Measurements from ENCODE around the gene HS3ST4. TPM values are rescaled to one million over a fixed set of nuclear protein-coding genes. Genes with fewer than 3 reads are reported as not detected.

The HS3ST4 gene
- total RNA-seq, 1 experiment from 2014 or later = not detected

GRCh38 chr16:25832291-25832690 is 140.5 kb downstream of the HS3ST4 start:
- H3K36me3 ChIP-seq (ENCODE audit: control insufficient read depth in 1 of 2, insufficient read depth in 2 of 2, low read length in 2 of 2) = no peaks in the 10 kb centered on the region
- H3K27ac ChIP-seq (ENCODE audit: low read depth, low read length) = no peak overlapping the region

More at GRCh38 chr16:25832291-25832690, 140.5 kb downstream of the HS3ST4 start:
- RAD21 ChIA-PET (ENCODE audit: low non-redundant PET in 1 of 2, low total read pairs in 2 of 2, uncharacterized antibody in 2 of 2, unreplicated experiment in 2 of 2) = no interaction called here
- no peak for TF ChIP-seq ELF1 (IDR thresholded peaks at IDR 0.05; ENCODE audit: borderline replicate concordance, low read depth)
- TF ChIP-seq CBX3 (IDR thresholded peaks at IDR 0.05; ENCODE audit: low read depth) = no peak
- no peak for TF ChIP-seq SIN3A (IDR thresholded peaks at IDR 0.05; ENCODE audit: low read depth)
- no peak for TF ChIP-seq MAX (IDR thresholded peaks at IDR 0.05)
- no peak for TF ChIP-seq ZFX (IDR thresholded peaks at IDR 0.05)
- no peak for TF ChIP-seq CEBPB (IDR thresholded peaks at IDR 0.05; ENCODE audit: low read depth)
- TF ChIP-seq EZH2phosphoT487 (IDR thresholded peaks at IDR 0.05; ENCODE audit: borderline replicate concordance) = no peak
- TF ChIP-seq ZNF274 (IDR thresholded peaks at IDR 0.05; ENCODE audit: low read depth, low read length) = no peak
- TF ChIP-seq CTCF (IDR thresholded peaks at IDR 0.05 in 2 of 3, conservative IDR thresholded peaks at IDR 0.05 in 1 of 3; ENCODE audit: borderline replicate concordance in 1 of 3, insufficient read depth in 1 of 3, low read depth in 2 of 3, low read length in 2 of 3) = no peak
- TF ChIP-seq REST (IDR thresholded peaks at IDR 0.05; ENCODE audit: low read depth) = no peak
- no peak for TF ChIP-seq RAD21 (IDR thresholded peaks at IDR 0.05; ENCODE audit: low read depth)
- no peak for TF ChIP-seq SP1 (IDR thresholded peaks at IDR 0.05; ENCODE audit: low read depth)
- no peak for TF ChIP-seq POLR2A (IDR thresholded peaks at IDR 0.05; ENCODE audit: borderline replicate concordance, extremely low read depth, insufficient read depth, insufficient read length)
- TF ChIP-seq FOSL1 (IDR thresholded peaks at IDR 0.05; ENCODE audit: low read depth) = no peak
- no peak for TF ChIP-seq ZBTB33 (IDR thresholded peaks at IDR 0.05; ENCODE audit: extremely low read depth, insufficient replicate concordance, low read length)
- TF ChIP-seq TCF7L2 (IDR thresholded peaks at IDR 0.05; ENCODE audit: borderline replicate concordance, extremely low read depth, insufficient read depth, insufficient read length) = no peak
- no peaks in the 10 kb centered on the region for H3K79me2 ChIP-seq (ENCODE audit: insufficient read depth, low read length)
- H3K9ac ChIP-seq (ENCODE audit: low read length) = no peak overlapping the region
- ATAC-seq (no peak), DNase-seq (ENCODE audit: low read depth, low spot score) (no peak)
- H3K4me3 ChIP-seq (replicated peaks in 1 of 2; ENCODE audit: low read depth in 1 of 2, low read length in 2 of 2) = no peak overlapping the region
- H3K27me3 ChIP-seq (ENCODE audit: insufficient read depth, low read length) = no peaks in the 10 kb centered on the region
- BruUV-seq (replicated peaks) = no TSS peak
- H3K4me1 ChIP-seq (ENCODE audit: control insufficient read depth in 1 of 2, insufficient read depth in 2 of 2, low read length in 2 of 2) = no peaks in the 10 kb centered on the region
- intact Hi-C loops (cut with micrococcal nuclease) = no loop called here
- no peaks in the 10 kb centered on the region for H4K20me1 ChIP-seq (ENCODE audit: insufficient read depth)
- no peak overlapping the region for H2AFZ ChIP-seq (ENCODE audit: low read depth, low read length, poor library complexity, severe bottlenecking)
- CTCF ChIA-PET = no interaction called here
- no peaks in the 10 kb centered on the region for H3K9me2 ChIP-seq (ENCODE audit: insufficient read depth)
- H3K4me2 ChIP-seq (ENCODE audit: low read length) = no peak overlapping the region
- POLR2A ChIA-PET = no interaction called here
- no peaks in the 10 kb centered on the region for H3K9me3 ChIP-seq (ENCODE audit: control insufficient read depth in 1 of 2, insufficient read depth in 1 of 2, low read depth in 1 of 2, low read length in 2 of 2)

Measured in HCT116 (cell line).